GM19238 (cell line): Measurements from ENCODE around the gene POLD1.
"Not testable (repeated sequence)": the region's sequence is repeated elsewhere in the genome, so short reads cannot be mapped to it uniquely, and the experiment has no call there.

Experiments
- DNase-seq: peaks from one replicate; pipeline ENCODE4 v3.0.0; 2011; ENCODE audit warnings: low spot score; ENCODE audit not compliant: insufficient read length

POLD1 gene

GRCh38 chr19:50390952-50391351 lies 6.8 kb downstream of the POLD1 start:
- not testable (repeated sequence) for DNase-seq

- DNase-seq, result no peak
These were observed 8.6 kb downstream of the POLD1 start for GRCh38 chr19:50392759-50393158.

GRCh38 chr19:50393589-50393988 lies 9.4 kb downstream of the POLD1 start:
- DNase-seq, result no peak

GRCh38 chr19:50394017-50394416 lies 9.9 kb downstream of the POLD1 start:
- no peak for DNase-seq

- DNase-seq, result no peak
These were observed 14.7 kb downstream of the POLD1 start for GRCh38 chr19:50398675-50399367.

GRCh38 chr19:50399368-50399745 lies 15.2 kb downstream of the POLD1 start:
- DNase-seq, result no peak

GRCh38 chr19:50401605-50402450 lies 17.7 kb downstream of the POLD1 start:
- no peak for DNase-seq

GRCh38 chr19:50402544-50403301 lies 18.6 kb downstream of the POLD1 start:
- DNase-seq, result no peak

GRCh38 chr19:50406156-50406820 lies 22.1 kb downstream of the POLD1 start:
- DNase-seq, result no peak

- no peak for DNase-seq
These were observed 22.7 kb downstream of the POLD1 start for GRCh38 chr19:50406829-50407228.

- DNase-seq, result no peak
These were observed 25.2 kb downstream of the POLD1 start for GRCh38 chr19:50409347-50409746.

- DNase-seq, result no peak
These were observed 26.0 kb downstream of the POLD1 start for GRCh38 chr19:50410109-50410508.

GRCh38 chr19:50412419-50412818 lies 28.3 kb downstream of the POLD1 start:
- DNase-seq, result no peak

- DNase-seq, result no peak
These were observed 28.9 kb downstream of the POLD1 start for GRCh38 chr19:50413096-50413495.

- no peak for DNase-seq
These were observed 29.4 kb downstream of the POLD1 start for GRCh38 chr19:50413531-50413930.

GRCh38 chr19:50414864-50415660 lies 30.9 kb downstream of the POLD1 start:
- peak; percentile 81 for DNase-seq

- peak; percentile 91 for DNase-seq
These were observed 31.5 kb downstream of the POLD1 start for GRCh38 chr19:50415661-50416033.

GRCh38 chr19:50416034-50416977 lies 32.2 kb downstream of the POLD1 start:
- DNase-seq, result no peak
